Measurements from ENCODE around the gene SH3BP2. TPM values are rescaled to one million over a fixed set of nuclear protein-coding genes. Genes with fewer than 3 reads are reported as not detected.
A peak's percentile ranks its signal among the peaks of the same experiment; 100 is the strongest.

The SH3BP2 gene
- polyA plus RNA-seq, 3 donors, result 19.1 to 478 (median 26.9) TPM

DNA sequence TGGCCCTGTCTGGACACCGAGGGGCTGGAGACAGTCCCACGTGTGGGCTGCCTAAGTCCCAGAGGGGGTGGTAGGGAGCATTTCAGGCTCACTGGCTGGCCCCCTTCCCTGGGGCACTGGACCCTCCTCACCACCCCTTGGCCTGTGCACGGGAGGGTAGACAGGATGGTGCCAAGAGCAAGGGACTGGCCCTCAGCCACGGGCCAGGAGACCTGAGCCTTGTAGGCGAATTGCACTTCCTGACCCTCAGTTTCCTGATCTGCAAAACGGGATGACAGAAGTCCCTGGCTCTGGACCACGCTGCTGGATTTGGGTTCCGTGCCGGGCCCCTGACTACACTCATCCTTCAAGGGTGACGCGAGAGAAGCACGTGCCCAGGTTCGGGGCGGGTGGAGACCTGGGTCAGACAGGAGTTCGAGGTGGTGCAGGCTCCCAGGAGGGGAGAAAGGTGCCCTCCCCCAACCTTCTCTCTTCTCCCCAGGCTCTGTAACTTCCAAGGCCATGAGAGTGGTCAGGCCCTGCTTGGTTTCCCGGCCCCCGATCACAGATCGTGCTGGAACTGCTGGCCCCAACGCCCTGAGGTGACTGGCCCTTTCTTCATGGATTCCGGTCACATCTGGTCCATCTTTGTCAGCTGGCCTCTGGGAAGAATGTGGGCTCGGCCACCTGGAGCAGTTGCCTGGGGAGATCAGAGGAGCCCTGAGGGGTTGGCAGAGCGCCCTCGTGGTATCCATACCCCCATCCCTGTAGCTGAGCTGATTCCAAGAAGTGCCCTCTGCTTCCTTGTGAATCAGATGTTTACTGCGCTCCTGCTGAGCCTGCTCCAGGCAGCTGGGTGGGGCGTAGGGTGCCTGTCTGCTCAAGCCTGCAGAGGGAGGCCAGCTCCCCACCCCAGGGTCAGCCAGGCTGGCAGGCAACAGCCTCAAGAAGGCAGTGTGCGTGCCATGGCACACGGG is 3.3 kb downstream of the SH3BP2 start:
- Mint-ChIP-seq H3K27ac (peak overlapping the region; percentile 35 to 99 (median 84)), H3K4me1 (peaks cover 65% of the 10 kb centered on the region)
- intact Hi-C loops (cut with micrococcal nuclease), result loop anchor here (5.0 kb wide), 3 partner anchors 34 to 46 kb away; partner anchors contain the start of genes ADD1 (in 1 of the 2) and TNIP2 (in 1 of the 2)

More for the DNA sequence above, 3.3 kb downstream of the SH3BP2 start:
- H3K4me3 Mint-ChIP-seq, result peak overlapping the region; percentile 93 to 96
- Histone ChIP-seq H3K9me3 (replicated peaks in 1 of 2; ENCODE audit: control insufficient read depth in 1 of 2, insufficient read depth in 1 of 2, low read length in 2 of 2) (no peaks in the 10 kb centered on the region), H2AFZ (ENCODE audit: insufficient read depth, low read depth, low read length, poor library complexity, severe bottlenecking) (no peak overlapping the region), H3K27ac (ENCODE audit: low read depth in 1 of 2, low read length in 2 of 2) (peak overlapping the region; percentile 99 to 100), H3K4me1 (ENCODE audit: control insufficient read depth in 1 of 2, insufficient read depth in 2 of 2, low read length in 2 of 2) (peaks cover 83 to 92% of the 10 kb centered on the region in 2 donors), H3K9ac (ENCODE audit: insufficient read depth, low read length, poor library complexity, severe bottlenecking) (peak overlapping the region; percentile 96), H3K4me3 (replicated peaks in 1 of 3; ENCODE audit: low read depth in 2 of 3, low read length in 3 of 3) (peak overlapping the region in 2 of 3 experiments; percentile 65 to 99), H4K20me1 (ENCODE audit: insufficient read depth, low read length) (peaks cover 78% of the 10 kb centered on the region), H3K4me2 (replicated peaks; ENCODE audit: extremely low read depth, low read length, poor library complexity, severe bottlenecking) (peak overlapping the region; percentile 98), H3K36me3 (replicated peaks in 1 of 2; ENCODE audit: control insufficient read depth in 1 of 2, insufficient read depth in 2 of 2, low read length in 2 of 2) (peaks cover 17 to 22% of the 10 kb centered on the region in 2 donors), H3K79me2 (ENCODE audit: insufficient read depth, low read length) (peaks cover 82% of the 10 kb centered on the region), H3K27me3 (ENCODE audit: control insufficient read depth in 2 of 2, insufficient read depth in 2 of 2, low read length in 2 of 2) (no peaks in the 10 kb centered on the region)
- H3K9me3 Mint-ChIP-seq, result no peaks in the 10 kb centered on the region
- H3K27me3 Mint-ChIP-seq (ENCODE audit: low read depth in 3 of 3), result peaks cover 0 to 2% (median 2%) of the 10 kb centered on the region in 3 donors
- WGBS (ENCODE audit: insufficient coverage), result 83% methylated on average over 15 of the region's 27 CpGs
- H3K36me3 Mint-ChIP-seq, result peaks cover 30 to 48% of the 10 kb centered on the region in 2 donors
- TF ChIP-seq, protein P1, sequence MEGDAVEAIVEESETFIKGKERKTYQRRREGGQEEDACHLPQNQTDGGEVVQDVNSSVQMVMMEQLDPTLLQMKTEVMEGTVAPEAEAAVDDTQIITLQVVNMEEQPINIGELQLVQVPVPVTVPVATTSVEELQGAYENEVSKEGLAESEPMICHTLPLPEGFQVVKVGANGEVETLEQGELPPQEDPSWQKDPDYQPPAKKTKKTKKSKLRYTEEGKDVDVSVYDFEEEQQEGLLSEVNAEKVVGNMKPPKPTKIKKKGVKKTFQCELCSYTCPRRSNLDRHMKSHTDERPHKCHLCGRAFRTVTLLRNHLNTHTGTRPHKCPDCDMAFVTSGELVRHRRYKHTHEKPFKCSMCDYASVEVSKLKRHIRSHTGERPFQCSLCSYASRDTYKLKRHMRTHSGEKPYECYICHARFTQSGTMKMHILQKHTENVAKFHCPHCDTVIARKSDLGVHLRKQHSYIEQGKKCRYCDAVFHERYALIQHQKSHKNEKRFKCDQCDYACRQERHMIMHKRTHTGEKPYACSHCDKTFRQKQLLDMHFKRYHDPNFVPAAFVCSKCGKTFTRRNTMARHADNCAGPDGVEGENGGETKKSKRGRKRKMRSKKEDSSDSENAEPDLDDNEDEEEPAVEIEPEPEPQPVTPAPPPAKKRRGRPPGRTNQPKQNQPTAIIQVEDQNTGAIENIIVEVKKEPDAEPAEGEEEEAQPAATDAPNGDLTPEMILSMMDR (IDR thresholded peaks at IDR 0.05), result no peak
- DNase-seq, result peak in 2 of 3 donors; percentile 7 to 22
